ENCODE measurements around the gene MPND. TPM values are rescaled to one million over a fixed set of nuclear protein-coding genes. Genes with fewer than 3 reads are reported as not detected.

The MPND gene
- total RNA-seq, 1 donor from 2014 or later, result 6.6 TPM

GRCh38 chr19:4360081-4360569 is 16.8 kb downstream of the MPND start:
- Histone ChIP-seq H3K27me3 (ENCODE audit: control insufficient read depth, insufficient read depth, low read length) (no peaks in the 10 kb centered on the region), H3K4me3 (ENCODE audit: low read depth, low read length) (no peak overlapping the region), H3K36me3 (ENCODE audit: control insufficient read depth, insufficient read depth, low read length) (peaks cover 3% of the 10 kb centered on the region)
- no peak for TF ChIP-seq CTCF (IDR thresholded peaks at IDR 0.05; ENCODE audit: insufficient read depth, low read length, poor library complexity, severe bottlenecking)
- DNase-seq (ENCODE audit: low read depth), result no peak

- peaks cover 5% of the 10 kb centered on the region for H3K36me3 ChIP-seq (ENCODE audit: control insufficient read depth, insufficient read depth, low read length)
- no peak for TF ChIP-seq CTCF (IDR thresholded peaks at IDR 0.05; ENCODE audit: insufficient read depth, low read length, poor library complexity, severe bottlenecking)
- no peaks in the 10 kb centered on the region for H3K27me3 ChIP-seq (ENCODE audit: control insufficient read depth, insufficient read depth, low read length)
- no peak overlapping the region for H3K4me3 ChIP-seq (ENCODE audit: low read depth, low read length)
- DNase-seq (ENCODE audit: low read depth), result no peak
Observed at GRCh38 chr19:4360641-4361151, 17.3 kb downstream of the MPND start.

- no peak for DNase-seq (ENCODE audit: low read depth)
- no peak overlapping the region for H3K4me3 ChIP-seq (ENCODE audit: low read depth, low read length)
- H3K27me3 ChIP-seq (ENCODE audit: control insufficient read depth, insufficient read depth, low read length), result no peaks in the 10 kb centered on the region
- H3K36me3 ChIP-seq (ENCODE audit: control insufficient read depth, insufficient read depth, low read length), result peaks cover 5% of the 10 kb centered on the region
- TF ChIP-seq CTCF (IDR thresholded peaks at IDR 0.05; ENCODE audit: insufficient read depth, low read length, poor library complexity, severe bottlenecking), result no peak
Observed at GRCh38 chr19:4361152-4362046, 18.0 kb downstream of the MPND start.

- Histone ChIP-seq H3K36me3 (ENCODE audit: control insufficient read depth, insufficient read depth, low read length) (peaks cover 5% of the 10 kb centered on the region), H3K27me3 (ENCODE audit: control insufficient read depth, insufficient read depth, low read length) (no peaks in the 10 kb centered on the region), H3K4me3 (ENCODE audit: low read depth, low read length) (no peak overlapping the region)
- no peak for TF ChIP-seq CTCF (IDR thresholded peaks at IDR 0.05; ENCODE audit: insufficient read depth, low read length, poor library complexity, severe bottlenecking)
- no peak for DNase-seq (ENCODE audit: low read depth)
Observed at GRCh38 chr19:4362101-4362828, 18.9 kb downstream of the MPND start.

GRCh38 chr19:4362831-4363545 is 19.6 kb downstream of the MPND start:
- no peaks in the 10 kb centered on the region for H3K27me3 ChIP-seq (ENCODE audit: control insufficient read depth, insufficient read depth, low read length)
- no peak for DNase-seq (ENCODE audit: low read depth)
- peak; percentile 40 for TF ChIP-seq CTCF (IDR thresholded peaks at IDR 0.05; ENCODE audit: insufficient read depth, low read length, poor library complexity, severe bottlenecking)
- H3K4me3 ChIP-seq (ENCODE audit: low read depth, low read length), result no peak overlapping the region
- peaks cover 5% of the 10 kb centered on the region for H3K36me3 ChIP-seq (ENCODE audit: control insufficient read depth, insufficient read depth, low read length)
